NK-92 (cell line): ENCODE results near the gene KDM6B.
"Not testable (repeated sequence)": the region's sequence is repeated elsewhere in the genome, so short reads cannot be mapped to it uniquely, and the experiment has no call there.

Experiments
- DNase-seq: peaks from one replicate; lab custom pipeline; 2025; ENCODE audit not compliant: unreplicated experiment; lab: John Stamatoyannopoulos, UW

KDM6B gene

GRCh38 chr17:7850701-7851437 is 16.9 kb downstream of the KDM6B start:
- no peak for DNase-seq

- peak; percentile 53 for DNase-seq
Measured at GRCh38 chr17:7851438-7852261, 17.6 kb downstream of the KDM6B start.

GRCh38 chr17:7852262-7852670 is 18.2 kb downstream of the KDM6B start:
- DNase-seq: no peak

GRCh38 chr17:7852919-7853690 is 19.1 kb downstream of the KDM6B start:
- DNase-seq: no peak

GRCh38 chr17:7853691-7854038 is 19.6 kb downstream of the KDM6B start:
- no peak for DNase-seq

GRCh38 chr17:7854078-7854777 is 20.2 kb downstream of the KDM6B start:
- DNase-seq: no peak

- DNase-seq: no peak
Measured at GRCh38 chr17:7854851-7855659, 21.0 kb downstream of the KDM6B start, which contains the start of gene TMEM88. Gene TMEM88 (plus strand): TSS chr17:7855066. CDS start chr17:7855075, 9 bp downstream.

- no peak for DNase-seq
Measured at GRCh38 chr17:7855660-7856010, 21.6 kb downstream of the KDM6B start.

GRCh38 chr17:7856011-7856810 is 22.2 kb downstream of the KDM6B start:
- DNase-seq: no peak

- peak; percentile 64 for DNase-seq
Measured at GRCh38 chr17:7856811-7857712, 23.0 kb downstream of the KDM6B start, which contains the start of gene NAA38. Gene NAA38 (minus strand): TSS chr17:7857559. CDS start chr17:7857463, 96 bp downstream.

- no peak for DNase-seq
Measured at GRCh38 chr17:7857713-7858521, 23.9 kb downstream of the KDM6B start, which contains the start of gene CYB5D1. Gene CYB5D1 (plus strand): TSS chr17:7858003. CDS start chr17:7858135, 132 bp downstream.

GRCh38 chr17:7858522-7858810 is 24.4 kb downstream of the KDM6B start:
- no peak for DNase-seq

GRCh38 chr17:7859028-7859427 is 25.0 kb downstream of the KDM6B start:
- DNase-seq: no peak

- DNase-seq: no peak
Measured at GRCh38 chr17:7862692-7863437, 28.8 kb downstream of the KDM6B start.

GRCh38 chr17:7864384-7864783 is 30.4 kb downstream of the KDM6B start:
- not testable (repeated sequence) for DNase-seq

- no peak for DNase-seq
Measured at GRCh38 chr17:7864995-7865650, 31.1 kb downstream of the KDM6B start.
